AG04449 (cell line): ENCODE data around the gene RCVRN.

ENCODE experiments used
- CTCF ChIA-PET: fragments of 350-600 bp; formaldehyde crosslinking; extraction: SDS; loops from one replicate; lab custom pipeline; 2021; ENCODE audit warnings: antibody characterized with exemption; lab: Yijun Ruan, JAX
- POLR2A ChIA-PET: fragments of 400-600, 350-600 bp; formaldehyde crosslinking; extraction: SDS; loops from one replicate; lab custom pipeline; 2020; ENCODE audit warnings: antibody characterized with exemption, inconsistent platforms; lab: Yijun Ruan, JAX
- DNase-seq: peaks from one replicate; pipeline ENCODE4 v3.0.0-alpha.2; 2010; ENCODE audit warnings: low read depth, low spot score
- H3K4me3 ChIP-seq: 2 replicates; pipeline ENCODE4 v1.5.1; 2011; ENCODE audit warnings: low read depth, mild to moderate bottlenecking, control low read depth, low read length
- CTCF ChIP-seq: IDR thresholded peaks from one replicate; pipeline ENCODE4 v1.5.1; 2011; ENCODE audit warnings: mild to moderate bottlenecking, moderate library complexity, low read length, control low read depth, inconsistent platforms; ENCODE audit not compliant: insufficient read depth; ENCODE audit errors: missing control alignments

The RCVRN gene

GRCh38 chr17:9862949-9863348, 42.1 kb downstream of the RCVRN start:
- CTCF ChIA-PET, result no interaction called here
- no peak overlapping the region for H3K4me3 ChIP-seq
- no peak for TF ChIP-seq CTCF
- POLR2A ChIA-PET, result interaction anchor here (0.5 kb wide), 1 partner anchor 749 kb away, joined by 3 read pairs; no protein-coding TSS in a partner anchor
- no peak for DNase-seq

- ChIA-PET POLR2A (interaction anchor here (0.5 kb wide), 1 partner anchor 750 kb away, joined by 3 read pairs; no protein-coding TSS in a partner anchor), CTCF (no interaction called here)
- no peak overlapping the region for H3K4me3 ChIP-seq
- no peak for TF ChIP-seq CTCF
- DNase-seq, result no peak
These were observed 42.9 kb downstream of the RCVRN start for GRCh38 chr17:9862220-9862619.

GRCh38 chr17:9860851-9861250, 44.2 kb downstream of the RCVRN start:
- no peak overlapping the region for H3K4me3 ChIP-seq
- no peak for TF ChIP-seq CTCF
- ChIA-PET CTCF (no interaction called here), POLR2A (no interaction called here)
- DNase-seq, result no peak

- ChIA-PET POLR2A (no interaction called here), CTCF (no interaction called here)
These were observed 45.3 kb downstream of the RCVRN start for GRCh38 chr17:9859781-9860180.

GRCh38 chr17:9855036-9855435, 50.0 kb downstream of the RCVRN start:
- no peak overlapping the region for H3K4me3 ChIP-seq
- CTCF ChIA-PET, result no interaction called here
- no peak for TF ChIP-seq CTCF
- POLR2A ChIA-PET, result no interaction called here
- DNase-seq, result no peak

More at GRCh38 chr17:9859781-9860180, 45.3 kb downstream of the RCVRN start:
- no peak for TF ChIP-seq CTCF
- no peak overlapping the region for H3K4me3 ChIP-seq
- DNase-seq, result no peak

- POLR2A ChIA-PET, result no interaction called here
- TF ChIP-seq CTCF, result no peak
- DNase-seq, result no peak
- no peak overlapping the region for H3K4me3 ChIP-seq
- CTCF ChIA-PET, result no interaction called here
These were observed 50.8 kb downstream of the RCVRN start for GRCh38 chr17:9854255-9854654.
